ENCODE measurements around the gene NKX3-2.

The NKX3-2 gene

GRCh38 chr4:13496605-13497004 lies 47.7 kb downstream of the NKX3-2 start:
- DNase-seq = no peak

- no peak for DNase-seq
Observed at GRCh38 chr4:13495753-13496152, 48.6 kb downstream of the NKX3-2 start.

GRCh38 chr4:13493793-13494192 lies 50.5 kb downstream of the NKX3-2 start:
- DNase-seq = no peak

- no peak for DNase-seq
Observed at GRCh38 chr4:13492747-13493146, 51.6 kb downstream of the NKX3-2 start.
